Suppressor macrophage treated with lipopolysaccharide for 1 hour (primary cell): ENCODE data around the gene COMMD4.
"Not testable (repeated sequence)": the region's sequence is repeated elsewhere in the genome, so short reads cannot be mapped to it uniquely, and the experiment has no call there.

ENCODE experiments used
- DNase-seq, 3 donors: peaks; one replicate each; pipeline ENCODE4 v3.0.0-alpha.2; 2020 to 2022

COMMD4 gene

DNA sequence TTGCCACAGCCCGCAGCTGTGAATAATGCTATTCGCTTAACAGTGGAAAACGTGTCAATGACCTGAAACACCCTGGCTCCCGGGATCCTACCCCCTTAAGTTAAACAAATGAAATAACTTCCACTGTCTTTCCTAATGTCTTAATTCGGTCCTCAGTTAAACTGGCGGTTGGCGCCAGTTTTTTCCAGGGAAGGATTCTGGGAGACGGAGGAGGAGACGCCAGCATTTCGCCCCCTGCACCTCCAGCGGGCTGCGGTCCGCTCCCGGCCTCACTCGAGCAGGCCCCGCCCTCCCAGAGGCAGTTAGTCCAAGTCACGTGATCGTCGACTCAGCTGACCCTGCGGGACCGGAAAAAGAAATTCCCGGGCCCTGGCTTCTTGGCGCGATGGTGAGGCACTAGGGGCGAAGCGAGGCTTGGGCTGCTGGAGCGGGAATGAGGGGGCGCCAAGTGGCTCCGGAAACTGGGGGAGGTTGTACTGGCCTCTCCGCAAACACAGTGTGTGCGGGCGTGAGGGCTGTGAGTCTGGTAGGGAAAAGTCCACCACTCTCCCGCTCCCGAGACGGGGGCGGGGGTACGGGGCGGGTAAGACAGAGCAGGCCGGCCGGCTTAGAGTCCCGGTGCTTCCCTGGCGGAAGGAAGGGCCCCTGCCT, at the start of gene COMMD4:
TSS of gene COMMD4 (plus strand) at position 359 of the 651 bp plus-strand sequence. CDS start at position 386, 27 bp downstream.
- peak; percentile 95 for DNase-seq

DNA sequence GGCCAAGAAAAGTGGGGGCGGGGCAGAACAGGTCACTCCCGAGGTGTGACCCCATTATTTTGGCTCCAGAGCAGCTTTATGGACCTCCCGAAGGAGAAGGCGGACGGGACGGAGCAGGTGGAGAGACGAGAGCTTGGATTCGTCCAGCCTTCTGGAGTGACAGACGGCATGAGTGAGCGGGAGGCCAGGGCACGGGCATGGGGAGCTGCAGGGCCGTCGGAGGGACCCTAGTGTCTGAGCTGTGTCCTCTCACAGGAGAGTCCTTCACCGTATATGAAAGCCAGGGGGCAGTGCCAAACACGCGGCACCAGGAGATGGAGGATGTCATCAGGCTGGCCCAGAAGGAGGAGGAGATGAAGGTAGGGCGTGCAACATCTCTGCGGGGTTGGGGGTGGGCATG, 42.2 kb upstream of the COMMD4 start:
- not testable (repeated sequence) for DNase-seq

DNA sequence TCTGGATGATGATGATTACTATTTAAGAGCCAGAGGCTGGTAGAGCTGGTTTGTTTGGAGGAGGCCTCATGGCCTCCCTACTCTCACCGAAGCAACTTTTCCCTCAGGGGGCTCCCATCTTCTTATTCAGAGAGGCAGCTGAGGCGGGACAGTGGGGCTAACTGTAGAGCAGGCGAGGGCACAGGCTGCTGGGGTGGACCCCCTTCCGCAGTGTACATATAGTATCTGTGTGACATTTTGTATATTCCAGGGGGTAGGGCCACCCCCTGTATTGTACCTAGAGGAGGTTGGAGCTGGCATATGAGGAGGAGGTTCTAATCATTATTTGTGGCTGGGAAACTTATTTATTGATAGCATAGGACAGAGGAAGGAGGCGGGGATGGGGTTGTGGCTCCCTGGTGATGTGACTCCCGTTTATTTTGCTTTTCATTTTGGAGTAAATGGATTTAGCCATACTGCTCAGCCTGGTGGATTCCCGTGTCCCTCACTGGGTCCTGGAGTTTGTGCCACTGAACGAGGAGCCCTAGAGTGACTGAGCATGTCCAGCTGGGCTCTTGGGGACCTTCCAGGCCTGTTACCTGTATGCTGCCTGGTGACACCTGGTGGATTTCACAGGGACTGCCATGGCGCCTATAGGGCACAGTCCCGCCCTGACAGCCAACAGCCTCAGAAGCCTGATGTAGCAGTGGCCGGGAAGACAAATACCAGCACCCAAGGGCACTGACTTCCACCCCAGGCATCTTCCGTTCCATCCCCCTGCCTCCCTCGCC, 37.1 kb upstream of the COMMD4 start:
- not testable (repeated sequence) for DNase-seq

DNA sequence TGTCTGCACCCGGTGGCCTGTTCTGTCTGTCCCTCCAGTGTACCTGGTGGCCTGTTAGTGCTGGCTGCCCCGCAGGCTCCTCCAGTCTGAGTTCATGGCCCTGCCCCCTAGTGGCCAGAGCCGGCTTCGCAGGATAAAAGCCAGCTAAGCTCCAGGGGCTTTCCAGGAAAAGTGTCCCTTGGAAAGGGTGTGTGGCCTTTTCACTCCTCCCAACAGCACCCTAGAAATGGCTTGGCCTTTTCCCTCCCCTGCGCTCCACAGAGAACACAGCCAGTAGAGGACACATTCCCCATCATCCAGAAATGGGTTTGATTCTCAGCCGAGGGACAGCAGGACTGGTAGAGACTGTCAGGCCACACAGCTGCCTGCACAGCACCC, 36.6 kb upstream of the COMMD4 start:
- DNase-seq = not testable (repeated sequence)

DNA sequence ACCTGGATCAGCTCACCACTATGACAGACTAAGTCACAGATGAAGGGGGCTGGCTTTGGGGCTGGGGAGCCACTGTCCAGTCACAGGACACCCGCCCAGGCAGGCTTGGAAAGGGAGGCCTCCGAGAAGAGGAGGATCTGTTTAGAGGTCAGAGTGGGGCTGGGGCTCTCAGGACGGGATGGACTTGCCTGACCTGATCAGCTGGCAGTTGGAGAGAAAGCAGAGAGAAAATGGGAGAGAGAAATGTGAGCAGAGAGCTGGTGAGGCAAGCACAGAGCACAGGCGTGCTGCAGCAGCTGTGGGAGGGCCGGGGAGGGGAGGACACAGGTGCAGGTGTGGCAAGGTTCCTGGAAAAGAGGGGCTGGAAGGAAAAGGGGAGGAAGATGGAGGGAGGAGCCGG, 35.8 kb upstream of the COMMD4 start:
- not testable (repeated sequence) for DNase-seq

DNA sequence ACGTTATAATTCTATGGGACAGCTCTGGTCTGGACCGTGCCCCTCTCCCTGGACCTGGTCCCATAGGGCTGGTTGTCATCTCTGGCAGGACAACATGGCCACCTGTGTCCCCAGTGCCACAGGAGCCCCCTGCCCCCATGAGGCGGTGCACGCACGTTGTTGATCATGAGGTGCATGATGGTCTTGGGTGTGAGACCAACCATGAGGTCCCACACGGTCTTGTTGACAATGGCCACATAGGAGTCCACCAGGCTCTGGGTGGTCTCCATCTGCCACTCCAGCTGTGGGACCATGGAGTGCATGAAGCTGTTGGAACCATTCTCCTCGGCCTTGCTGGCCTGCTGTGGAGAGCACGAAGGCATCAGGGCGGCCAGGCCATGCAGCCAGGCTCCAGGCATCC, 33.5 kb upstream of the COMMD4 start:
- no peak for DNase-seq

DNA sequence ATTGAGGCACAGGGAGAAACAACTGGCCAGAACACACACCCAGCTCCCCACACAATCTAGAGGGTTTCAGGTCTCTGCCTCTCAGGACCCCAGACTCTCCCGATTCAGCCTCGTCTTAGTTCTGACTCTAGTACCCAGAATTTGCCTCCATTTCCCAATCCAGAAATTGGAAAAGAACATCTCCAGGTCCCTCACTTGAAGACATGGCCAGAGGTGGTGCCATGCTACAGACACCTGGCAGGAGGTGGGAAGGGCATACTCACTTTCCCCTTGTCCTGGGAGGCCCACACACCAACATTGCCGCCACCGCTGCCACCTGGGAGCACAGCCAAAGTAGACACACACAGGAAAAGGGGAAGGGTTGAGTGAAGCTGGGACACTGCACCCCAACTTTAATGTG, 33.1 kb upstream of the COMMD4 start:
- not testable (repeated sequence) for DNase-seq

DNA sequence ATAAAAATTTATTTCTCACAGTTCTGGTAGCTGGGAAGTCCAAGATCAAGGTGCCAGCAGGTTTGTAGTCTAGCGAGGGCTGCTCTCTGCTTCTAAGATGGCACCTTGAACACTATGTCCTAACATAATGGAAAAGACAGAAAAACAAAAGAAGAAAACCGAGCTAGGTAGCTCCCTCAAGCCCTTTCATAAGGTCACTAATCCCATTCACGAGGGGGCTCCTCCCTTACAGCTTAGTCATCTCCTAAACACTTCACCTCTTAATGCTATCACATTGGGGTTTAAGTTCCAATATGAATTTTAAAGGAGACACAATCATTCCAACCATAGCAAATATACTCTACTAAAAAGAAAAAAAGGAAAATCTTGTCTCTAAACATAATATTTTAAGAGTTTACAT, 29.7 kb upstream of the COMMD4 start:
- no peak for DNase-seq

DNA sequence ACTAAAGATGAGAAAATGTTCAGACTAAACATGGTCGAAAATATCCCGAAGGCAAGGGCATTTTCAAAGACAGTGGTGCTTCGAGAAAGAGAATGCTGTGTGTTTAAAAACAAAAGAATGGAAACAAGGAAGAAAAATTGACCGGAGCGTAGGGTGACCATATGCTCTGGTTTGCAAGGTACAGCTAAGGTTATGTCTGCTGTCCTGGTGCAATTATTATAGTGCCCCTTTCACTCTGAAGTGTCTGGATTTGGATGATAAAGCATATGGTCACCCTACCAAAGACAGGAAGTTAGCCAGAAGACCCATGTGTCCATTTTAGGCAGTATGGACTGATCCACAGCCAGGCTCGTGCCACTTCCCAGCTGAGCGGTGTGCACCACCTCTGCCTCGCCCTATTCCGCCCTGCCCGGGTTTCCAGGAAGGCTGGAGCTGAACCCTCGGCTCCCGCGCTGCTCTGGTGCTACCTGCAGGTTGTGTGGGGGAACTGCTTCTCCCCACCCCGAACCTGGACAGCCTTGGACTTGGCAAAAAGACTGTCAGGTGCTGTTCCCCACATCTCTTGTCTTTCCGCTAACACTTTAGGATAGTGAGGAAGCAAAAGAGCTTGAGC, 28.0 kb upstream of the COMMD4 start:
- peak in 2 of 3 donors; percentile 9 to 27 for DNase-seq

DNA sequence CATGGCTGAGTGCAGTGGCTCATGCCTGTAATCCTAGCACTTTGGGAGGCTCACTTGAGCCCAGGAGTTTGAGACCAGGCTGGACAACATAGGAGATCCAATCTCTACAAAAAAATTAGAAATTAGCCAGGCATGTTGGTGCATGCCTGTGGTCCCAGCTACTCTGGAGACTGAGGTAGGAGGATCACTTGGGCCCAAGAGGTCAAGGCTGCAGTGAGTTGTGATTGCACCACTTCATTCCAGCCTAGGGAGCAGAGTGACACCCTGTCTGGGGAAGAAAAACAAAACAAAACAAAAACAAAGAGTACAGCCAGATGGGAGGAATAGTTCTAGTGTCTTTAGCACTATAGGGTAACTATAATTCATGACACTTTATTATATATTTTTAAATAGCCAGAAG, 26.2 kb upstream of the COMMD4 start:
- no peak for DNase-seq

DNA sequence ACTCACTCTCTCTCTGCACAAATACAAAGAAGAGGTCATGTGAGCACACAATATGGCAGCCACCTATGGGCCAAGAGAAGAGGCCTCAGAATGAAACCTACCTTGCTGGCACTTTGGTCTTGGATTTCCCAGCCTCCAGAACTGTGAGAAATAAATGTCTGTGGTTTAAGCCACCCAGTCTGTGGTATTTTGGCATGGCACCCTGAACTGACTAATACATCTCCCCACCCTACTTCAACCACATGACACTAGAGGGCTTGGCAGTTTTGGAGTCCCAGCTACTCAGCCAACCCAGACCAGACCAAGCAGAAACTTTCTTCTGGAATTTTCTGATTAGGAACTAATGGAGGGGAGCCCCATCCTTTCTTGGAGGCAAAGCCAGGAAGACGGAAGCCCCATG, 23.3 kb upstream of the COMMD4 start:
- DNase-seq = not testable (repeated sequence)

DNA sequence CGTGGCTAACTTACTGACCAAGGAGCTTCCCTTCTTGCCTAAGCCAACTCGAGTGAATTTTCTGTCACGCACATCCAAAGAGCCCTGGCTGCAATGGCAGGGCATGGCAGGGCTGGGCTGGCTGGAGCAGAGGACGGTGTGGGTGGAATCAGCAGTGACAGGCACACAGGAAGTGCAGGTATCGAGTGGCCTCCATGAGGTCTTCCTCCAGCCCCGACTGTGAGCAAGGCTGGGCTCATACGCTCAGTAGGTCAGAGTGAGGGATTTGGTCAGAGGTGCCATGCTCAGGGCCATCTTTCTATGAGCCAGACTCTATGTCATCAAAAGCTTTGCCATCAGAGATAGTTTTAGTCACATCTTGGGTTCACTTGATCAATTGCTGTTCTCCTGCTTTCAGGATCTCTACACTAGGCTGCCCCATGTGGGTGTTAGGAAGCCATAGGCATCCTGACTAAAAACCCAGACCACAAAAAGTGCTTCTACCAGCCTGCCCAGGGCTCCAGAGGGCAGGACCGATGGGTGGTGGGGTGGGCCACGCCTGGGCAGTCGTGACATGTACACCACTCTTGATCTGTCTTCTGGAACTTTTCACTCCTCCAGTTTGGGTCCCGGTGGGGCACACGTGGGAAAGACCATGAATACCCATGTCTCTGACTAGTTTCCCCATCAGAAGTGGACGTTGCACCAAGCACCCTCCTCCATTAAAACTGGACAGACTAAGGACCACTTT, 22.6 kb upstream of the COMMD4 start:
- no peak for DNase-seq

DNA sequence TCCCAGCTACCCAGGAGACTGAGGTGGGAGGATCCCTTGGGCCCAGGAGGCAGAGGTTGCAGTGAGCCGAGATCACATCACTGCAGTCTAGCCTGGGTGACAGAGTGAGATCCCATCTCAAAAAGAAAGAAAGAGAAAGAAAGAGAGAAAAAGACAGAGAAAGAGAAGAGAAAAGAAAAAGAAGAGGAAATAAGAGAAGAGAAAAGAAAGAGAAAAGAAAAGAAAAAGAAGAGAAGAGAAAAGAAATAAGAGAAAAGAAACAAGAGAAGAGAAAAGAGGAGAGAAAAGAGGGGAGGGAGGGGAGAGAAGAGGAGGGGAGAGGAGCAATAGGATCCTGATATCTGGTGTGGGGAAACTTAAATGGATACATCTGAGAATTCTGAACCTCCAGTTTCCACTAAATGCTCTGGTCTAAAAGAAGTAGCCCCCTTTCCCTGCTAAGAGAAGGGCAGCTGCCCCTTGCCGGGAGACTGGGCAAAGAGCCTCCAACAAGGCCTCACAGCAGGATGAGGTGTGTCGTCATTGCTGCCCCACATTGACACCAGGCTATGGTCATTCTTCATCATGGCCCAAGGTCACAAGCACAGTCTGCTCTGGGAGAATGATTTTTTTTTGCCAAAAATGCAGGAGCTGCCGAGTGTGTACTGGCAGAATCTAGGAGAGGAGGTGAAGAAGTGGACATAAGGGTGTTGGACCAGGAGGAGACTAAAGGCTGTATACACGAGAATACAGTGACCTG, 21.1 kb upstream of the COMMD4 start:
- no peak for DNase-seq

DNA sequence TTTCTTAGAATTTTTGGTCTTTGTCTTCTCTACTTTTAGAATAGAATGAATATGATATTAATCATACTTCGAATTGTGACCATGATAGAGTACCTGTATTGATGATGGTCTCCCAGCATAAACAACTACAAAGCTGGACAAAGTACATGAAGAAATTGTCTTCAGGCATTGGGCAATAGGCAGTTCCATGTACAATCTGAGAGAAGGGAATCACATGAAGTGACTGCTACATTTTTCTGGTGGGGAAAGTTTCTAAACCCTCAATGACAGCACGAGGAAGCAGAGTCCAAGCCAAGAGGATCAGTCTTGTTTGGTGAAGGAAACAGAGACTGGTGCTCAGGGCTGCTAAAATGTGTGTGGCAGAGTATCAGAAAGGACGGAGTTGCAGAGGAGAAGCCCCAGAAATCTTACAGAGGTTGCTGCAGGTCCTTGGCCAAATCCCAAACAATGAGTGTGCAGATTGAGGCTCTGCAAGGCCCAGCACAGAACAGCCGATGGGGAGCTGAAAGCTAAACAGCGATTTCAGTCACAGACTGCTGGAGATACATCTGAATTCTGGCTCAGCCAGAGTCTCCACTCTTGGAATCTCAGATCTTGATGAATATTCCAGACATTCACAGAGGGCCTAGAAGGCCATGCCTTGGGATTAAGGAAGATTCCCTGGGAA, 16.5 kb upstream of the COMMD4 start:
- DNase-seq = peak in 2 of 3 donors; percentile 13 to 17

DNA sequence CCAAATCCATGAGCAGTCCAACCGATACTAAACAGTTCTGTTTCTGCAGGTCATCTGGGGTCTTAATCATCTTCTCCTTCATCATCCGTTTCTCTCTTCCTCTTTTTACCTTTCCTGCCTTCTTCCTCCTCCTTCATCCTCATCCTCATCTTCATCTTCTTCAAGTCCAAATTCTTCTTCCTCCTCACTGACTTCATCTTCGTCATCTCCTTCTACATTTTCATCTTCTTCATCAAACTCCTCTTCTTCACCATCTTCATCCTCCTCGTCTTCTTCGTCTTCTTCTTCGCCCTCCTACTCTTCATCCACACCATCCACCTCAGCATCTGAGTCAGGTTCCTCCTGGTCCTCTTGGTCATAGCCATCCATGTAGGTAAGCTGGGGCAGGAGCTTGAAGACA, 14.2 kb upstream of the COMMD4 start:
- DNase-seq = no peak

DNA sequence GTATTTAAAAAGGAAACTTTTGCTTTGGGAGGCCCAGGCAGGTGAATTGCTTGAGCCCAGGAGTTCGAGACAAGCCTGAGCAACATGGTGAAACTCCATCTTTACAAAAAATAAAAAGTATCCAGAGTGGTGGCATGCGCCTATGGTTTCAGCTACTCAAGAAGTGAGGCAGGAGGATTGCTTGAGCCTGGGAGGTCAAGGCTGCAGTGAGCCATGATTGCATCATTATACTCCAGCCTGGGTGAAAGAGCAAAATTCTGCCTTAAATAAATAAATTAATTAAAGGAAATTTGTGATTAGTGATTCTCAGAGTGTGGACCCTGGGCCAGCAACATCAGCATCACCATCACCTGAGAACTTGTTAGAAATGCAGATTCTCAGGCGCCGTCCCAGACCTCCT, 9.9 kb upstream of the COMMD4 start:
- no peak for DNase-seq

DNA sequence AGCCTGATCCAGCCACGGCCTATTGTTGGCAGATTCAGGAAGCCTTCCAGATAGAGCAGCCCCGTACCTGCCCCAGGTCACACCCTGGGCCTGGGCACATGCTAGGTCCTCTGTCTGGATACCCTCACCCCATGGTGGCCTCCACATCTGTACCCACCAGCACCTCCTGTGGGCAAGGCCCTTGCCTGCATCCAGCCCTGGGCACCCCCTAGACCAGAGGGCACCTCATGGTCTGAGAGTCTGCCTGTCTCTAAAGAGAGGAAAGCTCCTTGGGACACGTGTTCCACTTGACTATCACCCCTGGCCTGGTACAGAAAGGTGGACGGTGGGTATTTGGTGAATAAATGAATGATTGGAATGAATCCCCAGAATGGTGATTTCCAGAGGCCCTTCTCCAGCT, 8.9 kb upstream of the COMMD4 start:
- no peak for DNase-seq

DNA sequence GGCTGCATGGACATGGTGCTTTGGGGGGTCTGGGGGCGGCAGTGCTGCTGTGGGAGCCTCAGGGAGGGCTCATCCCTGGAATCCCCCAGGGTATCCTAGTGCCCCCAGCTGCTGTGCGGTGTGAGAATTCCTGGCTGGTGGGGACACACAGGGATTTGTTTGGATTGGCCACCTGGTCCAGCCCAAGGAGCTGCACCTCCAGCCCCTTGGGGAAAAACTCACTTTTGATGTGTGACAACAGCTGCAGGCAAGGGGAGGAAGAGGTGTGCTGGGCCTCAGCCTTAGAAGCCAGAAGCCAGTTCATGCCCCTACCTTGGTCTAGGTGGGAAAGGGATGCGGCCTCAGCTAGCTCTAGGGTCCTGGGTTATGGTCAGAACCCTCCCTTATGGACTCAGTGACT, 8.4 kb upstream of the COMMD4 start:
- no peak for DNase-seq

DNA sequence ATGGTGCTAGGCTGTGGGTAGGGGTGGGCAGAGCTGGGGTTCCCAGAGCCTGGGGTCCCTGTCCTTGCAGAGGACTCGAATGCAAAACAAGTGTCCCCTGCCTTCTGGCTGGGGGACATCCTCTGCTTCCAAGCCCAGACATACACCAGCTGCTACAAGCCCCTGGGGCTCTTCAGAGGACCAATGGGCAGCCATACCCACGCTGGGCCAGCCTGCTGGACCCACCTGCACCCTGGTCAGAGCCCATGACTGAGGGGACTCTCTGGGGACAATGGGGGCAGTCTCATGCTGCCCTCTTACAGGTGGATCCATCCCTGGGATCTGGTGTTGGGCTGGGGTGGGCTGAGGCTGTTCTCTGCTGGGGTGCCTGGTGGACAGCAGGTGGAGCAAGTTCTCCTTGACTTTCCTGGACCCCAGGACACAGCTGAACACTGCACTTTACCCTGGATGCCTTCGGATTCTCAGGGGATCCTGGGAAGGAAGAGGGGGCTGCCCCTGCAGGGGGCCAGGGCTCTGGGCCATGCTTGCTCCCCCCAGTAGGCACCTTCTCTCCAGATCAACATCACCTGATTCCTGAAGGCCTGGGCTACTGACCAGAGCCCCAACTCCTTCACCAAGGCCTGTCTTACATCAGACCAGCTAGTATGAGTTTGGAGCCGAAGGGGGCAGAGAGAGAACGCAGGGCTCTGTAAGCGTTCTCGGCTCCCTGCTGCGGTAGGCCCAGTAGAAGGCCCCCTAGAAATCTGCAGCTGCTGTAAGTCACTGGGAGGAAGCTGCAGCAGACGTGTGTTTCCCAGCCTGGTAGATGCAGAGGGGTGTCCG, 7.2 kb upstream of the COMMD4 start:
- DNase-seq = no peak

DNA sequence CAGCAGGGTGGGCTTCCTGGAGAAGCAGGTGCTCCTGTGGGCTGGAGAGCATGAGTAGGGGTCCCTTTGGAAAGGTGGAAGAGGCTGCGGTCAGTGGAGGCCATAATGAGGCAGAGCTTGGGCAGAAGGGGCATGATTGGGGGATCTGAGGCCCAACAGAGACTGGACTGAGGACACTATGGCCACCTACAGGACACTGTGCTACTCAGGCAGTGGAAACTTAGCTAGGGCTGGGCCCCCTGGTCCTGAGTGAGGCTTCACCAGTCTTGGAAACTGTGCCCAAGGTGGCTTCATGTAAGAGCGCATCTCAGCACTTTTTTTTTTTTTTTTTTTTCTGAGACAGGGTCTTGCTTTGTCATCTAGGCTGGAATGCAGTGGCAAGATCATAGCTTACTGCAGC, 6.3 kb upstream of the COMMD4 start:
- DNase-seq = no peak

DNA sequence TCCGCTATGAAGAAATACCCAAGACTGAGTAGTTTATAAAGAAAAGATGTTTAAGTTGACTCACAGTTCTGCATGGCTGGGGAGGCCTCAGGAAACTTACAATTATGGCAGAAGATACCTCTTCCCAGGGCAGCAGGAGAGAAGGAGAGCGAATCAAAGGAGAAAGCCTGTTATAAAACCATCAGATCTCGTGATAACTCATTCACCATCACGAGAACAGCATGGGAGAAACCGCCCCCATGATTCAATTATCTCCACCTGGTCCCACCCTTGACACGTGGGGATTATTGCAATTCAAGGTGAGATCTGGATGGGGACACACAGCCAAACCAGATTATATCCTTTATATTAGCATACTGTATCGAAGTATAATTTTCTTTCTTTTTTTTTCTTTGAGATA, 3.8 kb upstream of the COMMD4 start:
- not testable (repeated sequence) for DNase-seq
